GM12878 (cell line): ENCODE data around the gene LENG9. TPM values are rescaled to one million over a fixed set of nuclear protein-coding genes. Genes with fewer than 3 reads are reported as not detected.

Experiments used
- ATAC-seq: fragments of 200-7000 bp; cut with Tn5 transposase; 3 replicates; pipeline ENCODE4 v1.9.1; 2020; ENCODE audit warnings: mild to moderate bottlenecking, moderate library complexity
- BruUV-seq: library from RNA; stranded (reverse); fragments of 400-500 nt; replicated peaks from 2 replicates; lab custom pipeline; 2021; lab: Mats Ljungman, UMichigan
- CTCF ChIA-PET: fragments of 300-600 bp; sonication (Branson Sonifier 250); formaldehyde crosslinking; extraction: SDS; loops from one replicate; lab custom pipeline; 2021; ENCODE audit warnings: inconsistent platforms; lab: Yijun Ruan, JAX
- POLR2A ChIA-PET: fragments of 350-600 bp; formaldehyde crosslinking; extraction: SDS; loops from one replicate; lab custom pipeline; 2021; ENCODE audit warnings: inconsistent platforms; lab: Charles Lee
- RAD21 ChIA-PET: fragments of 300-600 bp; sonication (Branson Sonifier 250); formaldehyde crosslinking; loops from one replicate; lab custom pipeline; 2023; ENCODE audit warnings: antibody characterized with exemption; ENCODE audit not compliant: unreplicated experiment; lab: Charles Lee
- SMC1A ChIA-PET: fragments of 300-600 bp; sonication (Branson Sonifier 250); formaldehyde crosslinking; loops from one replicate; lab custom pipeline; 2023; ENCODE audit not compliant: unreplicated experiment, uncharacterized antibody; lab: Charles Lee
- DNase-seq: peaks from one replicate; pipeline ENCODE4 v3.0.0-alpha.2; 2011; ENCODE audit warnings: low read depth, low spot score
- FAIRE-seq: peaks from 3 replicates; lab custom pipeline; 2011; peaks lifted over from hg19 to GRCh38; lab: Jason Lieb, UNC
- H2AFZ ChIP-seq: 2 replicates; pipeline ENCODE4 v1.6.0; 2011; ENCODE audit warnings: low read depth, low read length, control low read depth; ENCODE audit not compliant: control insufficient read depth
- H3K27ac ChIP-seq: 2 replicates; pipeline ENCODE4 v1.5.1; 2011; ENCODE audit warnings: control low read depth; ENCODE audit not compliant: control insufficient read depth, insufficient read depth
- H3K27me3 ChIP-seq, 2 experiments: replicated peaks in 1 of 2; 2 replicates each; pipeline versions ENCODE4 v1.6.0 to v1.6.1; 2011; ENCODE audit warnings: low read length in 1 of 2; ENCODE audit not compliant: control insufficient read depth in 2 of 2, insufficient read depth in 2 of 2
- H3K36me3 ChIP-seq, 2 experiments: 2 replicates each; pipeline ENCODE4 v1.5.1; 2011; ENCODE audit warnings: low read length in 1 of 2; ENCODE audit not compliant: control insufficient read depth in 2 of 2, insufficient read depth in 2 of 2
- H3K4me1 ChIP-seq: 2 replicates; pipeline ENCODE4 v1.6.1; 2011; ENCODE audit warnings: mild to moderate bottlenecking, low read length, moderate library complexity, mixed read lengths; ENCODE audit not compliant: control insufficient read depth, insufficient read depth
- H3K4me2 ChIP-seq: 2 replicates; pipeline ENCODE4 v1.6.0; 2011; ENCODE audit warnings: control low read depth; ENCODE audit not compliant: control insufficient read depth, insufficient read depth
- H3K4me3 ChIP-seq: fragments of 200-600 bp; sonication (generic); 2 replicates; pipeline ENCODE4 v1.5.1; 2016
- H3K79me2 ChIP-seq: 2 replicates; pipeline ENCODE4 v1.6.0; 2011; ENCODE audit warnings: low read length; ENCODE audit not compliant: control insufficient read depth, insufficient read depth
- H3K9ac ChIP-seq: 2 replicates; pipeline ENCODE4 v1.8.0; 2011; ENCODE audit warnings: low read length, control low read depth, mixed read lengths; ENCODE audit not compliant: control insufficient read depth, insufficient read depth
- H3K9me3 ChIP-seq: replicated peaks from 3 replicates; pipeline ENCODE4 v1.5.1; 2011; ENCODE audit warnings: mild to moderate bottlenecking, low read length; ENCODE audit not compliant: control insufficient read depth, insufficient read depth
- H4K20me1 ChIP-seq: 2 replicates; pipeline ENCODE4 v1.6.0; 2011; ENCODE audit not compliant: control insufficient read depth, insufficient read depth
- ETV6 ChIP-seq, 2 experiments: fragments of 450-650 bp in 1 of 2; IDR thresholded peaks in 1 of 2; conservative IDR thresholded peaks in 1 of 2; 2 replicates each; pipeline ENCODE4 v1.6.1; 2014; ENCODE audit warnings: antibody characterized with exemption in 1 of 2, borderline replicate concordance in 1 of 2, low read depth in 1 of 2, mild to moderate bottlenecking in 1 of 2, moderate library complexity in 1 of 2
- EZH2 ChIP-seq: IDR thresholded peaks from 2 replicates; pipeline ENCODE4 v1.6.1; 2012; ENCODE audit warnings: low read depth, mild to moderate bottlenecking, control low read depth, inconsistent platforms, low read length, borderline replicate concordance; ENCODE audit not compliant: control insufficient read depth
- IRF4 ChIP-seq: IDR thresholded peaks from 2 replicates; pipeline ENCODE4 v1.6.1; 2011; ENCODE audit warnings: low read depth, low read length
- POLR2AphosphoS5 ChIP-seq: IDR thresholded peaks from 2 replicates; pipeline ENCODE4 v1.6.1; 2011; ENCODE audit warnings: mild to moderate bottlenecking, low read length, inconsistent platforms
- RELA ChIP-seq: fragments of 450-650 bp; IDR thresholded peaks from 2 replicates; pipeline ENCODE4 v1.8.0; 2014; ENCODE audit warnings: borderline replicate concordance; ENCODE audit not compliant: partially characterized antibody
- SMAD1 ChIP-seq: fragments of 450-650 bp; IDR thresholded peaks from 2 replicates; pipeline ENCODE4 v1.6.1; 2018; ENCODE audit warnings: mild to moderate bottlenecking, low read depth; ENCODE audit not compliant: partially characterized antibody
- SREBF1 ChIP-seq: IDR thresholded peaks from 2 replicates; pipeline ENCODE4 v1.6.1; 2012; ENCODE audit warnings: mild to moderate bottlenecking, low read length
- STAT1 ChIP-seq: fragments of 450-650 bp; conservative IDR thresholded peaks from 2 replicates; pipeline ENCODE4 v1.6.1; 2014; ENCODE audit warnings: antibody characterized with exemption, mild to moderate bottlenecking
- TCF12 ChIP-seq: IDR thresholded peaks from 2 replicates; pipeline ENCODE4 v1.6.1; 2011; ENCODE audit warnings: low read depth, mild to moderate bottlenecking, low read length
- WGBS: methylation state at CpG from one replicate; pipeline ENCODE4 v1.1.6; 2016; ENCODE audit warnings: low lambda C conversion rate; ENCODE audit not compliant: insufficient replicate concordance, insufficient coverage; ENCODE audit errors: missing lambda C conversion rate; 5-methylcytosine and 5-hydroxymethylcytosine counted together
- in situ Hi-C: fragments of 300-500 bp; cut with MboI; formaldehyde crosslinking; loops from 9 replicates; pipeline ENCODE4 v1.14.3; 2018; ENCODE audit warnings: mixed read lengths
- intact Hi-C: fragments of 100-400 bp; cut with micrococcal nuclease; formaldehyde crosslinking; loops from one replicate; pipeline ENCODE4 v1.14.2; 2022; ENCODE audit not compliant: unreplicated experiment
- polyA plus RNA-seq, 11 experiments: library from polyadenylated mRNA; depleted of rRNA in 4 of 11; unstranded in 6 of 11; stranded (reverse) in 5 of 11; fragments of >200 nt; fragmentation: Nextera tagmentation in 4 of 11; fragmentation: Illumina TruSeq in 1 of 11; extraction: Ambion mirVana in 4 of 11; extraction: Trizol in 1 of 11; gene quantifications; 1 replicate in 1 of 11; 2 replicates in 10 of 11; pipeline versions ENCODE4 v1.2.1 to v1.2.3, GENCODE V29; 2011 to 2016; ENCODE audit warnings: inconsistent platforms in 2 of 11, missing spikeins in 2 of 11, low read depth in 1 of 11
- total RNA-seq, 4 experiments: library from RNA; depleted of rRNA in 3 of 4; stranded (reverse); fragments of >200 nt in 3 of 4; fragmentation: Illumina TruSeq in 1 of 4; extraction: Trizol in 1 of 4; gene quantifications; 2 replicates each; pipeline versions ENCODE4 v1.2.1 to v1.2.3, GENCODE V29; 2013 to 2021
- TF ChIP-seq, protein P1 (sequence below): fragments of 450-650 bp; IDR thresholded peaks from 2 replicates; pipeline ENCODE4 v1.6.1; 2017; ENCODE audit warnings: borderline replicate concordance
- TF ChIP-seq, protein P2 (sequence below): IDR thresholded peaks from 2 replicates; pipeline ENCODE4 v1.6.1; 2012; ENCODE audit warnings: improper control_type of control experiment, low read depth, low read length; ENCODE audit not compliant: insufficient replicate concordance
- TF ChIP-seq, protein P3 (sequence below): IDR thresholded peaks from 2 replicates; pipeline ENCODE4 v1.6.1; 2011; ENCODE audit warnings: borderline replicate concordance, low read depth, mild to moderate bottlenecking, moderate library complexity, mixed read lengths, low read length; ENCODE audit not compliant: insufficient read depth; ENCODE audit errors: extremely low read length

Gene LENG9
- total and polyA plus RNA-seq, 10 of the 15 experiments (the other 5 are each of a cell fraction or from before 2014, with no cell fraction given): 0.09 to 2.9 (median 0.76) TPM; not detected in 1

DNA sequence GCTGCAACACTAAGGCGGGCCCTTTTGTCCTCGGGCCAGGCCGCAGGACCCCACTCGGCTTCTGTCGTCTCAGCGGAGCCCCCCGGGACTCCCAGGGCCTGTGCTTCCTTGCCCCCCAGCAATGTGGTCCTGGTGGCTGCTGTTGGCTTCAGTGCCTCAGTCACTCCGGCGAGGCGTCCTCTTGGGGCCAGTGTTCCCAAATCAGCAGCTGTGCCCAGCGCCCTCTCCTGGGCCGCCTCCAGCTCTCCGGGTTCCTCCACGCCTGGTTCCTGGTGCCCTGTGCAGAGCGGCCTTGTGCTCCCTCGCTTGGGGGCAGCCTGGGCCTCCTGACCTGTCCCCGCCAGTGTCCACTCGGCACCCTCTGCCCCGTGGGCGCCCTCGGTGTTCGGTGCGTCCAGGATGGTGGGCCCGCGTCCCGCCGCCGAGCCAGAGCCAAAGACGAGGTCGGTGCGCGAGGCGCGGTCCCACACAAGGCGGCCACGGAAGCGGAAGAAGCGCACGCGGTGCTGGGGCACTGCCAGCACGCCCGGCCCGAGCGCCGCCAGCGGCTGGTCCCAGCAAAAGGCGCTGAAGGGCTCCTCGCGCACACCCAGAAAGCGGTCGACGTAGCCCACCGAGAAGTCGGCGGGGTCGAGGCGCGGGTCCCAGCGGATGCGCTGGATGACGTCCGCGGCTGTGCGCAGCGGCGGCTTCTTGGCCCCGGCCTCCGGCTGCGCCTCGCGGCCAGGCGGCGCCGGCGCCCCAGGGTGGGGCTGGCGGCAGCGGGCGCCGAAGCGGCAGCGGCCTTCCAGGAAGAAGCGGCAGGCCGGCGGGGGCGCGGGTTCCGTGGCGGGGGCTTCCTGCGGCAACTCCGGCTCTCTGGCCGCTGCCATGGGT lies 685 bp downstream of the LENG9 start:
- H3K9ac ChIP-seq: peak overlapping the region; percentile 80
- H3K4me2 ChIP-seq: peak overlapping the region; percentile 96
- H2AFZ ChIP-seq: peak overlapping the region; percentile 70; the same call in 1 of the 2 replicates
- SMC1A ChIA-PET: interaction anchor here (1.0 kb wide), 2 partner anchors 14 to 72 kb away, joined by 4 to 5 read pairs; partner anchors contain the start of gene LENG8
- H4K20me1 ChIP-seq: no peaks in the 10 kb centered on the region
- intact Hi-C loops: loop anchor here (1.0 kb wide), 1 partner anchor 14 kb away; the partner anchor contains the start of gene LENG8
- FAIRE-seq: no peak
- DNase-seq: no peak
- in situ Hi-C loops: loop anchor here (10.0 kb wide), 1 partner anchor 1192 kb away; the partner anchor contains the start of gene U2AF2
- peak overlapping the region; percentile 76 for H3K4me3 ChIP-seq
- WGBS: 3% methylated on average over 48 of the region's 91 CpGs
- ATAC-seq: peak; percentile 14
- POLR2A ChIA-PET: interaction anchor here (0.7 to 1.7 kb wide), 6 partner anchors 14 to 326 kb away, joined by 3 to 16 read pairs (median 5); partner anchors contain the start of genes CNOT3, LENG8 and MBOAT7
- H3K36me3 ChIP-seq: peaks cover 11 to 32% of the 10 kb centered on the region in 2 experiments
- no peaks in the 10 kb centered on the region for H3K27me3 ChIP-seq
- BruUV-seq: no TSS peak
- CTCF ChIA-PET: interaction anchor here (0.7 to 1.5 kb wide), 8 partner anchors 11 to 274 kb away, joined by 3 to 6 read pairs (median 4); partner anchors contain the start of genes LENG8 and MBOAT7
- H3K27ac ChIP-seq: peak overlapping the region; percentile 81
- RAD21 ChIA-PET: interaction anchor here (1.0 to 1.2 kb wide), 4 partner anchors 10 to 73 kb away, joined by 3 to 12 read pairs (median 4); partner anchors contain the start of genes CDC42EP5 and LENG8
- peaks cover 14% of the 10 kb centered on the region for H3K79me2 ChIP-seq
- no peaks in the 10 kb centered on the region for H3K9me3 ChIP-seq
- peaks cover 12% of the 10 kb centered on the region for H3K4me1 ChIP-seq
- peak; percentile 40; the same call in 1 of the 2 replicates for TF ChIP-seq POLR2AphosphoS5
- TF ChIP-seq SREBF1: no peak
- TF ChIP-seq STAT1: no peak
- no peak for TF ChIP-seq TCF12
- TF ChIP-seq, protein P1, sequence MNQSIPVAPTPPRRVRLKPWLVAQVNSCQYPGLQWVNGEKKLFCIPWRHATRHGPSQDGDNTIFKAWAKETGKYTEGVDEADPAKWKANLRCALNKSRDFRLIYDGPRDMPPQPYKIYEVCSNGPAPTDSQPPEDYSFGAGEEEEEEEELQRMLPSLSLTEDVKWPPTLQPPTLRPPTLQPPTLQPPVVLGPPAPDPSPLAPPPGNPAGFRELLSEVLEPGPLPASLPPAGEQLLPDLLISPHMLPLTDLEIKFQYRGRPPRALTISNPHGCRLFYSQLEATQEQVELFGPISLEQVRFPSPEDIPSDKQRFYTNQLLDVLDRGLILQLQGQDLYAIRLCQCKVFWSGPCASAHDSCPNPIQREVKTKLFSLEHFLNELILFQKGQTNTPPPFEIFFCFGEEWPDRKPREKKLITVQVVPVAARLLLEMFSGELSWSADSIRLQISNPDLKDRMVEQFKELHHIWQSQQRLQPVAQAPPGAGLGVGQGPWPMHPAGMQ: no peak
- TF ChIP-seq, protein P2, sequence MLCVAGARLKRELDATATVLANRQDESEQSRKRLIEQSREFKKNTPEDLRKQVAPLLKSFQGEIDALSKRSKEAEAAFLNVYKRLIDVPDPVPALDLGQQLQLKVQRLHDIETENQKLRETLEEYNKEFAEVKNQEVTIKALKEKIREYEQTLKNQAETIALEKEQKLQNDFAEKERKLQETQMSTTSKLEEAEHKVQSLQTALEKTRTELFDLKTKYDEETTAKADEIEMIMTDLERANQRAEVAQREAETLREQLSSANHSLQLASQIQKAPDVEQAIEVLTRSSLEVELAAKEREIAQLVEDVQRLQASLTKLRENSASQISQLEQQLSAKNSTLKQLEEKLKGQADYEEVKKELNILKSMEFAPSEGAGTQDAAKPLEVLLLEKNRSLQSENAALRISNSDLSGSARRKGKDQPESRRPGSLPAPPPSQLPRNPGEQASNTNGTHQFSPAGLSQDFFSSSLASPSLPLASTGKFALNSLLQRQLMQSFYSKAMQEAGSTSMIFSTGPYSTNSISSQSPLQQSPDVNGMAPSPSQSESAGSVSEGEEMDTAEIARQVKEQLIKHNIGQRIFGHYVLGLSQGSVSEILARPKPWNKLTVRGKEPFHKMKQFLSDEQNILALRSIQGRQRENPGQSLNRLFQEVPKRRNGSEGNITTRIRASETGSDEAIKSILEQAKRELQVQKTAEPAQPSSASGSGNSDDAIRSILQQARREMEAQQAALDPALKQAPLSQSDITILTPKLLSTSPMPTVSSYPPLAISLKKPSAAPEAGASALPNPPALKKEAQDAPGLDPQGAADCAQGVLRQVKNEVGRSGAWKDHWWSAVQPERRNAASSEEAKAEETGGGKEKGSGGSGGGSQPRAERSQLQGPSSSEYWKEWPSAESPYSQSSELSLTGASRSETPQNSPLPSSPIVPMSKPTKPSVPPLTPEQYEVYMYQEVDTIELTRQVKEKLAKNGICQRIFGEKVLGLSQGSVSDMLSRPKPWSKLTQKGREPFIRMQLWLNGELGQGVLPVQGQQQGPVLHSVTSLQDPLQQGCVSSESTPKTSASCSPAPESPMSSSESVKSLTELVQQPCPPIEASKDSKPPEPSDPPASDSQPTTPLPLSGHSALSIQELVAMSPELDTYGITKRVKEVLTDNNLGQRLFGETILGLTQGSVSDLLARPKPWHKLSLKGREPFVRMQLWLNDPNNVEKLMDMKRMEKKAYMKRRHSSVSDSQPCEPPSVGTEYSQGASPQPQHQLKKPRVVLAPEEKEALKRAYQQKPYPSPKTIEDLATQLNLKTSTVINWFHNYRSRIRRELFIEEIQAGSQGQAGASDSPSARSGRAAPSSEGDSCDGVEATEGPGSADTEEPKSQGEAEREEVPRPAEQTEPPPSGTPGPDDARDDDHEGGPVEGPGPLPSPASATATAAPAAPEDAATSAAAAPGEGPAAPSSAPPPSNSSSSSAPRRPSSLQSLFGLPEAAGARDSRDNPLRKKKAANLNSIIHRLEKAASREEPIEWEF: no peak
- TF ChIP-seq, protein P3, sequence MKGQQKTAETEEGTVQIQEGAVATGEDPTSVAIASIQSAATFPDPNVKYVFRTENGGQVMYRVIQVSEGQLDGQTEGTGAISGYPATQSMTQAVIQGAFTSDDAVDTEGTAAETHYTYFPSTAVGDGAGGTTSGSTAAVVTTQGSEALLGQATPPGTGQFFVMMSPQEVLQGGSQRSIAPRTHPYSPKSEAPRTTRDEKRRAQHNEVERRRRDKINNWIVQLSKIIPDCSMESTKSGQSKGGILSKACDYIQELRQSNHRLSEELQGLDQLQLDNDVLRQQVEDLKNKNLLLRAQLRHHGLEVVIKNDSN: no peak
- TF ChIP-seq IRF4: no peak
- TF ChIP-seq SMAD1: no peak
- no peak for TF ChIP-seq EZH2
- TF ChIP-seq ETV6 (conservative IDR thresholded peaks at IDR 0.05 in 1 of 2, IDR thresholded peaks at IDR 0.05 in 1 of 2; ENCODE audit: borderline replicate concordance in 1 of 2, low read depth in 1 of 2): no peak
- no peak for TF ChIP-seq RELA
